K562 (cell line): ENCODE measurements around the gene RUNX1. TPM values are rescaled to one million over a fixed set of nuclear protein-coding genes. Genes with fewer than 3 reads are reported as not detected.

ENCODE experiments used
- ARID4B ChIP-seq: sonication (generic); formaldehyde crosslinking; IDR thresholded peaks from 2 replicates; pipeline ENCODE4 v1.8.0; 2022; ENCODE audit warnings: mild to moderate bottlenecking, missing genetic modification reagents
- CBX5 ChIP-seq: IDR thresholded peaks from 2 replicates; pipeline ENCODE4 v1.6.1; 2014; ENCODE audit warnings: low read depth, borderline replicate concordance
- DDX20 ChIP-seq: fragments of 450-650 bp; IDR thresholded peaks from 2 replicates; pipeline ENCODE4 v1.6.1; 2016; ENCODE audit warnings: missing genetic modification characterization, low read depth, mild to moderate bottlenecking, missing compliant biosample characterization, moderate library complexity
- ETS2 ChIP-seq: IDR thresholded peaks from 2 replicates; pipeline ENCODE4 v1.6.1; 2016; ENCODE audit warnings: borderline replicate concordance, missing genetic modification characterization, mild to moderate bottlenecking, moderate library complexity, missing compliant biosample characterization; ENCODE audit not compliant: poor library complexity, severe bottlenecking
- GTF2A2 ChIP-seq: IDR thresholded peaks from 2 replicates; pipeline ENCODE4 v1.6.1; 2016; ENCODE audit warnings: mild to moderate bottlenecking, missing genetic modification characterization, missing compliant biosample characterization
- PHB ChIP-seq: fragments of 250-450 bp; sonication (Bioruptor Pico); IDR thresholded peaks from 2 replicates; pipeline ENCODE4 v1.5.0; 2021
- POU5F1 ChIP-seq: fragments of 150-350 bp; IDR thresholded peaks from 2 replicates; pipeline ENCODE4 v1.6.1; 2014; ENCODE audit warnings: borderline replicate concordance, low read length, low read depth, mild to moderate bottlenecking; ENCODE audit not compliant: partially characterized antibody
- RREB1 ChIP-seq: fragments of 250-450 bp; sonication (Bioruptor Pico); IDR thresholded peaks from 2 replicates; pipeline ENCODE4 v1.4.0; 2020
- SRSF9 ChIP-seq: fragments of 200-400 bp; formaldehyde crosslinking; IDR thresholded peaks from 2 replicates; pipeline ENCODE4 v1.6.1; 2017; ENCODE audit warnings: low read depth, low read length, borderline replicate concordance
- polyA plus RNA-seq, 8 experiments: library from polyadenylated mRNA; depleted of rRNA in 4 of 8; stranded (reverse) in 5 of 8; unstranded in 3 of 8; fragments of >200 nt; fragmentation: Nextera tagmentation in 2 of 8; fragmentation: Illumina TruSeq in 1 of 8; extraction: Ambion mirVana in 2 of 8; extraction: Trizol in 1 of 8; gene quantifications; 2 replicates each; pipeline versions ENCODE4 v1.2.1 to v1.2.3, GENCODE V29; 2011 to 2014; ENCODE audit warnings: inconsistent platforms in 1 of 8, missing spikeins in 1 of 8
- total RNA-seq, 7 experiments: library from RNA; depleted of rRNA in 6 of 7; stranded (reverse); fragments of >200 nt in 6 of 7; fragmentation: Illumina TruSeq in 2 of 7; extraction: Trizol in 2 of 7; gene quantifications; 2 replicates each; pipeline versions ENCODE4 v1.2.1 to v1.2.3, GENCODE V29; 2011 to 2021; ENCODE audit warnings: low replicate concordance in 1 of 7
- TF ChIP-seq, protein P1 (sequence below), 2 experiments: IDR thresholded peaks; 2 replicates each; pipeline ENCODE4 v1.6.1; 2012; ENCODE audit warnings: improper control_type of control experiment in 2 of 2, low read depth in 2 of 2, low read length in 2 of 2, borderline replicate concordance in 1 of 2
- TF ChIP-seq, protein P2 (sequence below): fragments of 450-650 bp; formaldehyde crosslinking; IDR thresholded peaks from 2 replicates; pipeline ENCODE4 v1.4.0; 2022; ENCODE audit warnings: mild to moderate bottlenecking, moderate library complexity

Gene RUNX1
- total and polyA plus RNA-seq, 9 of the 15 experiments (the other 6 are each of a cell fraction or from before 2014, with no cell fraction given) = 2.2 to 68.6 (median 17.8) TPM

DNA sequence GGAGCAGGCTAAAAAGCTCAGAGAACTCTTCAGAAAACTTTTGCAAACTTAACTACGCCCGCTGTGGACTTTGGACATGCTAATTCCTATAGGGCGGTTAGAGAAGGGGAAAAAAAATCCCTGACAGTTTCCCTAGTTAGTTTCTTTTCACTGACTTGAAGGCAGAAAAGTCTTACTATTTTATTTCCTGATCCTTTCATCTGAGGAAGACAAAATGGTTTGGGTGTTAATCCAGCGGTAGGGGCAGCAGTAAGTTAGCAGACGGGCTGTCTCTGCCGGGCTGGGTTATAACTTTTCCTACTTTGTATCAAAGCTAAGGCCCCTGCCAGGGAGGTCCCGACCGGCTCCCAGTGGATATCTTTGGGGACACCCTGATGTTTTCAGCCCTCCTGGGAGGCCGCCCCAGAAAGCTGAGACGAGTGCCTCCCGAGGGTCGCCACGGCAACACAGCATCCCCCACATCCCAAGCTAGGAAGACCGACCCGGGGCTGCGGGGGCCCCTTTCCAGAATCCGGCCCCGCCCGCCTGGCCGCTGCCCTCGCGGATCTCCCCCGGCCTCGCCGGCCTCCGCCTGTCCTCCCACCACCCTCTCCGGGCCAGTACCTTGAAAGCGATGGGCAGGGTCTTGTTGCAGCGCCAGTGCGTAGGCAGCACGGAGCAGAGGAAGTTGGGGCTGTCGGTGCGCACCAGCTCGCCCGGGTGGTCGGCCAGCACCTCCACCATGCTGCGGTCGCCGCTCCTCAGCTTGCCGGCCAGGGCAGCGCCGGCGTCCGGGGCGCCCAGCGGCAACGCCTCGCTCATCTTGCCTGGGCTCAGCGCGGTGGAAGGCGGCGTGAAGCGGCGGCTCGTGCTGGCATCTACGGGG, 162.6 kb downstream of the RUNX1 start (continued):
- TF ChIP-seq, protein P1, sequence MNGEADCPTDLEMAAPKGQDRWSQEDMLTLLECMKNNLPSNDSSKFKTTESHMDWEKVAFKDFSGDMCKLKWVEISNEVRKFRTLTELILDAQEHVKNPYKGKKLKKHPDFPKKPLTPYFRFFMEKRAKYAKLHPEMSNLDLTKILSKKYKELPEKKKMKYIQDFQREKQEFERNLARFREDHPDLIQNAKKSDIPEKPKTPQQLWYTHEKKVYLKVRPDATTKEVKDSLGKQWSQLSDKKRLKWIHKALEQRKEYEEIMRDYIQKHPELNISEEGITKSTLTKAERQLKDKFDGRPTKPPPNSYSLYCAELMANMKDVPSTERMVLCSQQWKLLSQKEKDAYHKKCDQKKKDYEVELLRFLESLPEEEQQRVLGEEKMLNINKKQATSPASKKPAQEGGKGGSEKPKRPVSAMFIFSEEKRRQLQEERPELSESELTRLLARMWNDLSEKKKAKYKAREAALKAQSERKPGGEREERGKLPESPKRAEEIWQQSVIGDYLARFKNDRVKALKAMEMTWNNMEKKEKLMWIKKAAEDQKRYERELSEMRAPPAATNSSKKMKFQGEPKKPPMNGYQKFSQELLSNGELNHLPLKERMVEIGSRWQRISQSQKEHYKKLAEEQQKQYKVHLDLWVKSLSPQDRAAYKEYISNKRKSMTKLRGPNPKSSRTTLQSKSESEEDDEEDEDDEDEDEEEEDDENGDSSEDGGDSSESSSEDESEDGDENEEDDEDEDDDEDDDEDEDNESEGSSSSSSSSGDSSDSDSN (IDR thresholded peaks at IDR 0.05; ENCODE audit: borderline replicate concordance in 1 of 2, low read depth in 2 of 2, low read length in 2 of 2) = peak; percentile 75 to 76; a peak in 1 of 4 replicates
- TF ChIP-seq ARID4B (CRISPR knock-in tag) (peak; percentile 52; the same call in 1 of the 2 replicates), GTF2A2 (no peak), ETS2 (tag) (no peak), SRSF9 (no peak), DDX20 (tag) (no peak), CBX5 (no peak), RREB1 (CRISPR knock-in tag) (no peak; the same call in 1 of the 2 replicates), PHB (peak; percentile 70; the same call in 1 of the 2 replicates), POU5F1 (no peak)
- TF ChIP-seq, protein P2, sequence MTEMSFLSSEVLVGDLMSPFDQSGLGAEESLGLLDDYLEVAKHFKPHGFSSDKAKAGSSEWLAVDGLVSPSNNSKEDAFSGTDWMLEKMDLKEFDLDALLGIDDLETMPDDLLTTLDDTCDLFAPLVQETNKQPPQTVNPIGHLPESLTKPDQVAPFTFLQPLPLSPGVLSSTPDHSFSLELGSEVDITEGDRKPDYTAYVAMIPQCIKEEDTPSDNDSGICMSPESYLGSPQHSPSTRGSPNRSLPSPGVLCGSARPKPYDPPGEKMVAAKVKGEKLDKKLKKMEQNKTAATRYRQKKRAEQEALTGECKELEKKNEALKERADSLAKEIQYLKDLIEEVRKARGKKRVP (CRISPR knock-in tag) = no peak
